PC-9 (cell line): ENCODE measurements around the gene SKA1. TPM values are rescaled to one million over a fixed set of nuclear protein-coding genes. Genes with fewer than 3 reads are reported as not detected.

Experiments used
- Bru-seq: library from RNA; stranded (reverse); fragments of 400-500 nt; gene quantifications from one replicate; lab custom pipeline; 2021; lab: Mats Ljungman, UMichigan
- BruChase-seq, 2 experiments: library from RNA; stranded (reverse); fragments of 400-500 nt; gene quantifications; one replicate each; lab custom pipeline; 2021; lab: Mats Ljungman, UMichigan
- BruUV-seq: library from RNA; stranded (reverse); fragments of 400-500 nt; replicated peaks from 2 replicates; lab custom pipeline; 2021; lab: Mats Ljungman, UMichigan
- CTCF ChIA-PET: fragments of 300-600 bp; sonication (Branson Sonifier 250); formaldehyde crosslinking; loops from one replicate; lab custom pipeline; 2022; ENCODE audit warnings: antibody characterized with exemption; lab: Charles Lee
- POLR2A ChIA-PET: fragments of 300-600 bp; sonication (Branson Sonifier 250); formaldehyde crosslinking; loops from one replicate; lab custom pipeline; 2022; ENCODE audit warnings: antibody characterized with exemption; ENCODE audit not compliant: unreplicated experiment; lab: Charles Lee
- DNase-seq, 2 experiments: peaks; one replicate each; pipeline versions ENCODE4 v3.0.0 to v3.0.0-alpha.2; 2015 to 2022; ENCODE audit warnings: mixed read lengths in 1 of 2
- H2AFZ ChIP-seq: fragments of 200-600 bp; sonication (generic); 2 replicates; pipeline ENCODE4 v1.8.1; 2017; ENCODE audit warnings: antibody characterized with exemption
- H3F3A ChIP-seq: fragments of 200-600 bp; sonication (generic); 2 replicates; pipeline ENCODE4 v1.8.1; 2017; ENCODE audit warnings: antibody characterized with exemption, mild to moderate bottlenecking, low read depth; ENCODE audit not compliant: insufficient read depth
- H3K27ac ChIP-seq: fragments of 200-600 bp; sonication (generic); 2 replicates; pipeline ENCODE4 v1.6.1; 2016; ENCODE audit warnings: mixed run types
- H3K27me3 ChIP-seq: fragments of 200-600 bp; sonication (generic); 2 replicates; pipeline ENCODE4 v1.6.1; 2016; ENCODE audit warnings: low read depth, mixed run types; ENCODE audit not compliant: insufficient read depth
- H3K36me3 ChIP-seq: fragments of 200-600 bp; sonication (generic); 2 replicates; pipeline ENCODE4 v1.6.1; 2016; ENCODE audit warnings: low read depth, mixed run types
- H3K4me1 ChIP-seq: fragments of 200-600 bp; sonication (generic); replicated peaks from 2 replicates; pipeline ENCODE4 v1.6.1; 2016; ENCODE audit warnings: mixed run types; ENCODE audit not compliant: insufficient read depth
- H3K4me2 ChIP-seq: fragments of 200-600 bp; sonication (generic); 2 replicates; pipeline ENCODE4 v1.6.1; 2017; ENCODE audit warnings: mixed run types
- H3K4me3 ChIP-seq: fragments of 200-600 bp; sonication (generic); 2 replicates; pipeline ENCODE4 v1.6.1; 2016; ENCODE audit warnings: mixed run types
- H3K79me2 ChIP-seq: fragments of 200-600 bp; sonication (generic); 2 replicates; pipeline ENCODE4 v1.6.1; 2017; ENCODE audit warnings: low read depth, mixed run types
- H3K9me2 ChIP-seq: fragments of 200-600 bp; sonication (generic); 2 replicates; pipeline ENCODE4 v1.8.1; 2017; ENCODE audit warnings: mild to moderate bottlenecking; ENCODE audit not compliant: insufficient read depth
- H3K9me3 ChIP-seq: fragments of 200-600 bp; sonication (generic); 2 replicates; pipeline ENCODE4 v1.8.1; 2016; ENCODE audit warnings: low read depth; ENCODE audit not compliant: insufficient read depth
- H4K20me1 ChIP-seq: fragments of 200-600 bp; sonication (generic); 2 replicates; pipeline ENCODE4 v1.8.1; 2017; ENCODE audit not compliant: insufficient read depth
- CTCF ChIP-seq: fragments of 200-600 bp; sonication (generic); conservative IDR thresholded peaks from 2 replicates; pipeline ENCODE4 v1.6.1; 2017; ENCODE audit warnings: mixed run types, antibody characterized with exemption, mild to moderate bottlenecking, moderate library complexity
- EZH2 ChIP-seq: fragments of 200-600 bp; sonication (generic); IDR thresholded peaks from 2 replicates; pipeline ENCODE4 v1.8.0; 2017; ENCODE audit warnings: antibody characterized with exemption, low read depth
- intact Hi-C: fragments of 100-400 bp; cut with micrococcal nuclease; formaldehyde crosslinking; loops from one replicate; pipeline ENCODE4 v1.10.0; 2022; ENCODE audit not compliant: unreplicated experiment
- long read RNA-seq: library from polyadenylated mRNA; stranded (forward); transcript quantifications from one replicate; pipeline ENCODE4 v2.0.0, GENCODE V29; 2022
- total RNA-seq: library from RNA; stranded (reverse); gene quantifications from 2 replicates; pipeline ENCODE4 v1.2.3, GENCODE V29; 2021

The SKA1 gene
- total RNA-seq: 14.7 and 18.3 TPM in 2 replicates
- percentile 67 among the genes with signal in this experiment for Bru-seq, nascent RNA
- BruChase-seq, experiment 1, labeled RNA remaining after a 2-hour chase: percentile 70 among the genes with signal in this experiment
- BruChase-seq, experiment 2, labeled RNA remaining after a 6-hour chase: percentile 79 among the genes with signal in this experiment
- long read RNA-seq, transcript SKA1-202 (7 exons, 979 nt): minor isoform, 8 of 35 reads
- long read RNA-seq, transcript SKA1-201 (7 exons, 2,905 nt): major isoform, 15 of 35 reads
- long read RNA-seq, partial matches to known transcripts: 0 of 35 reads
- long read RNA-seq, other reads (novel, unspliced or antisense): 12 of 35 reads

- Histone ChIP-seq H3K4me3 (peak within 1 kb of the TSS; percentile 68), H4K20me1 (no peaks in the 10 kb centered on the region), H2AFZ (peak within 1 kb of the TSS; percentile 93), H3K4me2 (peak within 1 kb of the TSS; percentile 91), H3K27ac (peak within 1 kb of the TSS; percentile 65), H3K79me2 (peaks cover 9% of the 10 kb centered on the region; the same call in 1 of the 2 replicates), H3K9me3 (peaks cover 3% of the 10 kb centered on the region; the same call in 1 of the 2 replicates), H3K36me3 (0 out of 2 replicates have a peak, but pooled peaks cover 5% of the 10 kb centered on the region), H3K4me1 (peaks cover 19% of the 10 kb centered on the region), H3F3A (no peaks in the 10 kb centered on the region), H3K9me2 (no peaks in the 10 kb centered on the region), H3K27me3 (no peaks in the 10 kb centered on the region)
- intact Hi-C loops: no loop called here
- TF ChIP-seq EZH2 (no peak), CTCF (no peak)
- BruUV-seq: no TSS peak
- CTCF ChIA-PET: no interaction called here
- peak; percentile 84 to 88 for DNase-seq
- POLR2A ChIA-PET: interaction anchor here (0.5 to 0.6 kb wide), 2 partner anchors 12 to 85 kb away, joined by 3 to 9 read pairs; no protein-coding TSS in a partner anchor
Measured at GRCh38 chr18:50374753-50375391, at the start of gene SKA1. TSS of gene SKA1 (plus strand) at chr18:50375046. CDS start at chr18:50375831, 785 bp downstream.

GRCh38 chr18:50327983-50328382 lies 46.9 kb upstream of the SKA1 start:
- intact Hi-C loops: no loop called here
- BruUV-seq: no TSS peak
- ChIA-PET CTCF (no interaction called here), POLR2A (no interaction called here)
- Histone ChIP-seq H3K36me3 (no peaks in the 10 kb centered on the region), H4K20me1 (no peaks in the 10 kb centered on the region), H3K27ac (no peak overlapping the region), H3K9me3 (no peaks in the 10 kb centered on the region), H3K9me2 (no peaks in the 10 kb centered on the region), H3K27me3 (peaks cover 6% of the 10 kb centered on the region; the same call in 1 of the 2 replicates), H3F3A (no peaks in the 10 kb centered on the region), H3K4me1 (no peaks in the 10 kb centered on the region), H2AFZ (no peak overlapping the region), H3K4me3 (no peak overlapping the region), H3K79me2 (no peaks in the 10 kb centered on the region), H3K4me2 (no peak overlapping the region)
- no peak for TF ChIP-seq CTCF
- no peak for TF ChIP-seq EZH2
- no peak for DNase-seq

GRCh38 chr18:50330176-50330575 lies 44.7 kb upstream of the SKA1 start:
- no peak for DNase-seq
- BruUV-seq: no TSS peak
- no peak overlapping the region for H2AFZ ChIP-seq
- POLR2A ChIA-PET: no interaction called here
- H3K9me3 ChIP-seq: no peaks in the 10 kb centered on the region
- H4K20me1 ChIP-seq: no peaks in the 10 kb centered on the region
- no peaks in the 10 kb centered on the region for H3K4me1 ChIP-seq
- H3K27ac ChIP-seq: no peak overlapping the region
- H3K4me3 ChIP-seq: no peak overlapping the region
- no peaks in the 10 kb centered on the region for H3K79me2 ChIP-seq
- intact Hi-C loops: no loop called here
- H3K4me2 ChIP-seq: no peak overlapping the region
- TF ChIP-seq EZH2 (no peak), CTCF (no peak)
- CTCF ChIA-PET: no interaction called here
- H3F3A ChIP-seq: no peaks in the 10 kb centered on the region
- no peaks in the 10 kb centered on the region for H3K9me2 ChIP-seq
- no peaks in the 10 kb centered on the region for H3K36me3 ChIP-seq
- H3K27me3 ChIP-seq: peaks cover 6% of the 10 kb centered on the region; the same call in 1 of the 2 replicates
